ENCODE results near the gene SMAD2. TPM values are rescaled to one million over a fixed set of nuclear protein-coding genes. Genes with fewer than 3 reads are reported as not detected.

The SMAD2 gene
- polyA plus RNA-seq, 1 donor (not counting 4 experiments of a cell fraction or from before 2014, with no cell fraction given) = 87.1 TPM

DNA sequence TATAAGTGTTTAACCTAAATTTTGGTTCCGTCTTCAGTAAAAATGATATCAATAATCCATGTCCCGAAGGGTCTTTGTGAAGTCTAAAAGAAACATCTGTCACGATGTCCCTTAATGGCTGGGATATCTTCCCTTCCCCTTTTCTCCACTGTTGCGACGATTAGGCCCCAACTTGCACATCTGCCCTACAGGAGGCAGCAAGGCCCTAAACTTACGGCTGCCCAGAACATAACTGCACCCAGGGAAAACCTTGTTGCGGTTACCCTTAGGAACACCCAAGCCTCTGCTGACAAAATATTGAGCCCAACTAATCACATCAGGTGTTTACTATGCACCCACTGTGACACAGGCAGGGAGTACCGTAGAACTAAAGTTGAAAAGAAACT is 1.3 kb upstream of the SMAD2 start:
- Histone ChIP-seq H3K4me1 (ENCODE audit: control insufficient read depth, extremely low read depth, insufficient read depth, low read length) (peaks cover 16% of the 10 kb centered on the region), H4K20me1 (ENCODE audit: control insufficient read depth, extremely low read depth, insufficient read depth, low read length) (no peaks in the 10 kb centered on the region), H2AFZ (ENCODE audit: control insufficient read depth, low read length) (peak overlapping the region; percentile 30), H3K4me3 (ENCODE audit: control insufficient read depth in 2 of 3, extremely low read depth in 1 of 3, insufficient read depth in 2 of 3, low read depth in 1 of 3, low read length in 3 of 3) (peak overlapping the region; percentile 52 to 88 (median 63)), H3K36me3 (ENCODE audit: control insufficient read depth in 2 of 2, extremely low read depth in 1 of 2, insufficient read depth in 2 of 2, low read length in 2 of 2) (no peaks in the 10 kb centered on the region), H3K4me2 (ENCODE audit: control insufficient read depth, extremely low read depth, insufficient read depth, low read depth, low read length) (peak overlapping the region; percentile 83), H3K27me3 (ENCODE audit: control insufficient read depth, extremely low read depth, insufficient read depth, low read length) (no peaks in the 10 kb centered on the region), H3K9me1 (ENCODE audit: control insufficient read depth, extremely low read depth, insufficient read depth, low read length) (no peaks in the 10 kb centered on the region), H3K79me2 (ENCODE audit: control insufficient read depth, insufficient read depth, low read length) (peaks cover 28% of the 10 kb centered on the region), H3K9ac (ENCODE audit: control insufficient read depth, extremely low read depth, insufficient read depth, low read length) (peak overlapping the region; percentile 99), H3K27ac (ENCODE audit: control insufficient read depth, insufficient read depth, low read length) (peak overlapping the region; percentile 99), H3K9me3 (ENCODE audit: control insufficient read depth, low read depth, low read length) (no peaks in the 10 kb centered on the region)
- no peak for TF ChIP-seq EZH2 (IDR thresholded peaks at IDR 0.05; ENCODE audit: low read length)
- TF ChIP-seq, protein P1, sequence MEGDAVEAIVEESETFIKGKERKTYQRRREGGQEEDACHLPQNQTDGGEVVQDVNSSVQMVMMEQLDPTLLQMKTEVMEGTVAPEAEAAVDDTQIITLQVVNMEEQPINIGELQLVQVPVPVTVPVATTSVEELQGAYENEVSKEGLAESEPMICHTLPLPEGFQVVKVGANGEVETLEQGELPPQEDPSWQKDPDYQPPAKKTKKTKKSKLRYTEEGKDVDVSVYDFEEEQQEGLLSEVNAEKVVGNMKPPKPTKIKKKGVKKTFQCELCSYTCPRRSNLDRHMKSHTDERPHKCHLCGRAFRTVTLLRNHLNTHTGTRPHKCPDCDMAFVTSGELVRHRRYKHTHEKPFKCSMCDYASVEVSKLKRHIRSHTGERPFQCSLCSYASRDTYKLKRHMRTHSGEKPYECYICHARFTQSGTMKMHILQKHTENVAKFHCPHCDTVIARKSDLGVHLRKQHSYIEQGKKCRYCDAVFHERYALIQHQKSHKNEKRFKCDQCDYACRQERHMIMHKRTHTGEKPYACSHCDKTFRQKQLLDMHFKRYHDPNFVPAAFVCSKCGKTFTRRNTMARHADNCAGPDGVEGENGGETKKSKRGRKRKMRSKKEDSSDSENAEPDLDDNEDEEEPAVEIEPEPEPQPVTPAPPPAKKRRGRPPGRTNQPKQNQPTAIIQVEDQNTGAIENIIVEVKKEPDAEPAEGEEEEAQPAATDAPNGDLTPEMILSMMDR (optimal IDR thresholded peaks at IDR 0.05 in 1 of 3, IDR thresholded peaks at IDR 0.05 in 1 of 3, conservative IDR thresholded peaks at IDR 0.05 in 1 of 3; ENCODE audit: extremely low read depth in 1 of 3, insufficient read depth in 2 of 3, low read length in 3 of 3) = peak in 2 of 3 experiments; percentile 17 to 41
- dilution Hi-C loops (cut with MboI; ENCODE audit: extremely low pct_ligation_motif_present, low sequenced_read_pairs) = no loop called here
- DNase-seq (ENCODE audit: low read depth, low spot score) = no peak
- no peak for FAIRE-seq

DNA sequence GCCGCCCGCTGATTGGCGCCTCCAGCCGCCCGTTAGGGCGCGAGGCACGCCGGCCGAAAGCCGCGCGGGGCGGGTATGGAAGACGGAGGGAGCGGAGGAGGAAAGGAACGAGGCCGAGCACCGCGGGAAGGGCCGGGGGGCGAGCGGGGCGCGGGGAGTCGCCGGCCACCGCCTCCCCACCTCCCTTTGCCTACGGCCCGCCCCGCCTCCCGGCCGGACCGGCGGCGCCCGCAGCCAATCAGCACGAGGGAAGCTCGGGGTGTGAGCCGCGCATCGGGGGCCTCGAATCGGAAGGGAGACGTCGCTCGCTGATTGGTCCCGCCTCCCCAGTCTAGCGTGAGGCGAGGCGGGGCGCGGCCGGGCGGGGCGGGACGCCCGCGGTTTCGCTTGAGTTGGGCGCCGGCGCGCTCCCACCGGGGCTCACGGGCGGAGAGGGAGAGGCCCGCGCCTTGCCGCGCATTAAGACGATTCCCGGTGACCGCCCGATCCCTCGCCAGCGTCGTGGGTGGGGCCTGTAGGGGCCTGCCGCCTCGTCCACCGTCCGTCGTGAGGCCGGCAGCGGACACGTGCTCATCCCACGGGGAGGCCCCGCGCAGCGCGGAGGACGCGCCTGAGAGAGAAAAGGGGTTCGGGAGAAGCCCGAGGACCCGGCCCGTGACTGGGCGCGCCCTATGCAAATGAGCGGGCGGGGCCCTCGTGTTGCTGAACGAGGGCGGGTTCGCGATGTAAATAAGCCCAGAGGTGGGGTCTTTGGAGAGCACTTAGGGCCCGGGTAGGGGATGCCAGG is 665 bp upstream of the SMAD2 start:
- dilution Hi-C loops (cut with MboI; ENCODE audit: extremely low pct_ligation_motif_present, low sequenced_read_pairs) = no loop called here
- Histone ChIP-seq H3K79me2 (ENCODE audit: control insufficient read depth, insufficient read depth, low read length) (peaks cover 34% of the 10 kb centered on the region), H3K27ac (ENCODE audit: control insufficient read depth, insufficient read depth, low read length) (peak overlapping the region; percentile 99), H3K27me3 (ENCODE audit: control insufficient read depth, extremely low read depth, insufficient read depth, low read length) (no peaks in the 10 kb centered on the region), H3K9ac (ENCODE audit: control insufficient read depth, extremely low read depth, insufficient read depth, low read length) (peak overlapping the region; percentile 99), H3K36me3 (ENCODE audit: control insufficient read depth in 2 of 2, extremely low read depth in 1 of 2, insufficient read depth in 2 of 2, low read length in 2 of 2) (no peaks in the 10 kb centered on the region), H3K9me3 (ENCODE audit: control insufficient read depth, low read depth, low read length) (no peaks in the 10 kb centered on the region), H4K20me1 (ENCODE audit: control insufficient read depth, extremely low read depth, insufficient read depth, low read length) (no peaks in the 10 kb centered on the region), H2AFZ (ENCODE audit: control insufficient read depth, low read length) (peak overlapping the region; percentile 82), H3K4me1 (ENCODE audit: control insufficient read depth, extremely low read depth, insufficient read depth, low read length) (peaks cover 16% of the 10 kb centered on the region), H3K4me2 (ENCODE audit: control insufficient read depth, extremely low read depth, insufficient read depth, low read depth, low read length) (peak overlapping the region; percentile 83), H3K4me3 (ENCODE audit: control insufficient read depth in 2 of 3, extremely low read depth in 1 of 3, insufficient read depth in 2 of 3, low read depth in 1 of 3, low read length in 3 of 3) (peak overlapping the region; percentile 63 to 88 (median 63)), H3K9me1 (ENCODE audit: control insufficient read depth, extremely low read depth, insufficient read depth, low read length) (no peaks in the 10 kb centered on the region)
- FAIRE-seq (no peak), DNase-seq (ENCODE audit: low read depth, low spot score) (peak; percentile 45)
- TF ChIP-seq, protein P1 (optimal IDR thresholded peaks at IDR 0.05 in 1 of 3, IDR thresholded peaks at IDR 0.05 in 1 of 3, conservative IDR thresholded peaks at IDR 0.05 in 1 of 3; ENCODE audit: extremely low read depth in 1 of 3, insufficient read depth in 2 of 3, low read length in 3 of 3) = no peak
- TF ChIP-seq EZH2 (IDR thresholded peaks at IDR 0.05; ENCODE audit: low read length) = no peak
